Measurements from ENCODE around the gene DTNBP1.

Gene DTNBP1

DNA sequence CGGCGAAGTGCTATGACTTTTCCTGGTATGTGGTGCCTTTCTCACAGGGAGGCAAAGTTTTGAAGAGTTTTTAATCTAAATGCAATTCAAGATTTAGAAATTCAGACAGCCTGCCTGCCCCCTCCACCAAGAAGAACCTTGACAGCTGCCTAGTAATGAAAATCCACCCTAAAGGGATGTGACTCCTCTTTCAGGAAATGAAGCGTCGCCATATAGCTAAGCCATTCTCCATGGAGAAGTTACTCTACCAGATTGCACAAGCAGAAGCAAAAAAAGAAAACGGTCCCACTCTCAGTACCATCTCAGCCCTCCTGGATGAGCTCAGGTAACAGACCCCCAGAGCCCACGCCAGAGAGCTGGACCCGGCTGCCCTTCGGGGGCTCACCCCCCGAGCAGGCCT is 150.1 kb downstream of the DTNBP1 start:
- DNase-seq = no peak

DNA sequence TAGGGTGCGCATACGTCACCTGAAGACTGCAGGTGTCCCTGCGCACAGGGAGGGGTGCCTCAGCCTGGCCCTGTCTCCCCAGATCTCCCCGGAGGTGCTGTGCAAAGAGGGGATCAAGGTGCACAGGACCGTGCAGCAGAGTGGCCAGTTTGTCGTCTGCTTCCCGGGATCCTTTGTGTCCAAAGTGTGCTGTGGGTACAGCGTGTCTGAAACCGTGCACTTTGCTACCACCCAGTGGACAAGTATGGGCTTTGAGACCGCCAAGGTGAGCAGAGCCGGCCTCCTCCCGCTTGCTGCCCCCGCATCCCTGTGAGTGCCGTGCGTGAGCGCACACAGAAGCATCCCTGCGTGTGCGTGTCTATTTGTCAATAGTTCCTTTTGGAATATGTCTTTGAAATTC is 150.7 kb downstream of the DTNBP1 start:
- DNase-seq = no peak

DNA sequence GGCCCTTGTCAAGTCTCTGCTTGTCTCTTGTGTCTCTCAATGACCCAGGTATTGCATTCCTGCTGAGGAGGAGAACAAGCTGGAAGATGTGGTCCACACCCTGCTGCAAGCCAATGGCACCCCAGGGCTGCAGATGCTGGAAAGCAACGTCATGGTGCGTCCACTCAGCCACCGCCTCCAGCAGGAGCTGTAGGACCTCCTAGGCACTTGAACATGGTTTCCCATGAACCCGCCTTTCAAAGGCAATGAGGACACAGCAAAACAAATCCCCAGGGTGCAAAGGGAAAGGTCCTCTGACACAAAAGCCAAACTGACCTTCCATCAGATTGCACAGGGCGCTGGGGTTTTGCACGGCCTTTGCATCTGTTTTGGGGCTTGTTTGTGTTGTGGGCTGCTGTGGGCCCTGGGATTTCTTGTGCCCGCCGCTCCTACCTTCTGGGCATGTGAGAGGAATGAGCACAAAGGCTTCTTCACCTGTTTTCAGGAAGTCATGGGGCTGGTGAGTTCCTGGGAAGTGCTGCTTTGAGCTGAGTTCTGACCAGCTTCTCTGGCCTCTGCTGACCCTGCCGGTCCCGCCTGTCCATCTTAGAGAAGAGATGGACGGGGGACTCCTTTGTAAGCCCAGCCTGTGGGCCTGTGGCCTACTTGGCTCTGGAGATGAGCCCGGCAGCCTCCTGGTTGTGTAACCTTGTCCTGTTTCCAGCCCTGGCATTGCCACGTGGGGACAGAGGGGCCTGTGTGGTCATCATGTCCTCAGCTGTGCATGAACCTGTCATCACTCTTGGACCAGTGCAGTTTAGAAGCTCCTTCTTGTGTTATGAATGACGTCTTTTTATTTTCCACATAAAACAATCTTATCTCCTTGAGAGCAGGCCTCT is 151.3 kb downstream of the DTNBP1 start:
- no peak for DNase-seq

DNA sequence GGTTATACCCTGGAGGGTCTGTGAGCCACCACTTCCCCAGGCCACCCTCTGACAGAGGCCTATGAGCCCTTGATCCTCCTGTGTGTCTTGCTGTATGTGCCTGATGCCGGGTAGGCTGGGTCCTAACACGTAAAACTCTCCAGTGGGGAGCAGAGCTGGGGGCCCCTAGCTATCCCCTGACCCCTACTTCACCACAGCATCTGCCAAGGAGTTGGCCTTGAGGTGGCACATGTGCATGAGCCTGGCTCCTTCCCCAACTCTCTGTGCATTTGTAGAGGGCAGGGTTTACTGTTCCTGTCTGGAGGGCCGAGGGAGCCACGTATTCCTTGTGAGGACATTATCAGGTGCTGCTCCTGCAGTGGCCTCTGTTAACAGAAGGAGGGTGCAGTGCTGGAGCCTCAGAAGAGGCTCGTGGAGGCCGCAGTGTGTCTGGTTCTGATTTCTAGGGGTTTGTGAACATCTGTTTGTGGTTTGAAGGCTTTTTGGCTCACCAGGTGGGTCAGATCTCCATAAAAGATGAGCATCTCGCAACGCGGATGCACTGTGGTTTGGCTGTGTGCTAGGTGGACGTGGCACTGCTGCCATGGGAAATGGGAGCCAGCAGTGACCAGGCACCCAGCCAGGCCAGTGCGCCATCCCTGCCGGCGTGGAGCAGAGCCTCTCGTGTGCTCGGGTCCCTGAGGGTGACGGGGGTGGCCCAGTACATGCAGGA is 152.1 kb downstream of the DTNBP1 start:
- no peak for DNase-seq

DNA sequence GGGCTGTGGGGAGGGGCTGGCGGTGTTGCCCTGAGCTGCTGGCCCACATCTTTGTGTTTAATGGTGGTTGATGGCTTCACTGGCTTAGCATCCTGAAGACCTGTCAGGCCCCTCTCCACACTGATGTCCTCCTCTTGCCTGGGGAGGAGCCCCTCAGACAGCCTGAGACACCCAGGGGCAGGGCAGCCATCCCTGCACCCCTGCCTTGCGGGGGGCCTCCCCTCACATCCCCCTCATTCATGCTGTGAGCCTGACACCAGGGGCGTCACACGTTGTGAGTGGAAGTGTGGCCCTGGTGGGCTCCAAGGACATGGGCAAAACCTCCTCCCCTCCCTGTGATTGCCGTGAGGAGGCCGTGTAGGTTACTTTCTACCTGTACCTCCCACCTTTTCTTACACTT is 152.7 kb downstream of the DTNBP1 start:
- no peak for DNase-seq

DNA sequence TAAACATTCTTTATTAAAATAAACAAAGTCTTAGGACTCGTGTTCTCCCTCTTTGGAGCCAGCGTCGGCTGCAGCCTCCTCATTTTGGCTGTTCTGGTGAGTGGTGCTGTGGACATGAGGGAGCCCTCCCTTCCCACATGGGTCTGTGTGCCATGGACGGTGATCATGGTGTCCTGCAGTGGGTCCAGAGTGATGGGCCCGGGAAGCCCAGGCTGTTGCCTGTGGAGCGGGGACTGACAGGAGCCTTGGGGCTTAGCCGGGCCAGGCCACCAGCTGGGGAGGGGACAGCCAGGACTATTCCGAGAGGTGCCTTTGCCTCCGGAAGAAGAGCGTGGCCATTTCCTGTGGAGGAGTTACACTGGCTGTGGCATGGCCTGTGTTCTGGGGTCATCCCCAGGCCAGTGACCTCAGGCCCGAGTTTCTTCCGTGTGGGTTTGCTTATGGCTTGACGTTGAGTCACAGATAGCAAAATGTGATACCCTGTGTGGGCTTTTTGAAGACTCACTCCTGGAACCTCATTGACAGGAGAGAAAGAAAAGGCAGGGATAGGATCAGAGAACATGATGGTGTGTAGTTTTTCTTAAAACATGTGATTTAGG is 153.4 kb downstream of the DTNBP1 start:
- no peak for DNase-seq

DNA sequence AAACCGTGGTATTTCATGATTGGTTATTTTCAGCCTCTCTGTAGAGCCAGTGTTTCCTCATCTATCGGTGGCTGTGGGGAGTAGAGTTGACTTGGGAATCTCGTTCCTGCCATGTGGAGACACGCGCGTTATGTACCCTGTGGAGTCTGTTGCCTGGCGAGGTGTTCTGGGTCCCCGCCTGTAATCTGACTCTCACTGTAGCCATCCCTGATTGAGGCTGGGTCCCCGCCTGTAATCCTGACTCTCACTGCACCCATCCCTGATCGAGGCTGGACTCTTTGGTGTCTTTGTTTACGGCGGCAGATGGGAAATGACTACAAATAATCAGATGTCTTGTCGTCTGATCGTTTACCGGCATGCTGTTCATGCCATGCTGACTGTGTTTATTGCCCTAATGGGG is 153.9 kb downstream of the DTNBP1 start:
- no peak for DNase-seq

DNA sequence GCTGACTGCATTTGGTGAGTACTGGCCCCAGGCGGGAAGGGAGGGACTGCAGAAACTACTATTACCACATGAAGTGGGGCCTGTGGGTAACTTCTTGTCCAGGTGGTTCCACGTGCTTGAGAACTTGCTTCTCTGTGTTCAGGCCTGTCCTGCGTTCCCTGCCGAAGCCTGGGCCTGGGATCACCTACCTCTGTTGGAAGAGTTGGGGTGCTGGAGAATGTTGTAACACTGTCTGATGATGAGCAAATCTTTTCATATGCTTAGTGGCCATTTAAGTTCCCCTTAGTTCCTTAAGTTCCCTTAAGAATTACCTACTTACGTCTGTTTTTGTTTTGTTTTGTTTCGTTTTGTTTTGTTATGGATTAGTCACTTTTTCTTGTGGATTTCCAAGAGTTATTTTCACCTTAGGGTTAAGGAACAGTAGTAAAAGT is 154.4 kb downstream of the DTNBP1 start:
- no peak for DNase-seq

DNA sequence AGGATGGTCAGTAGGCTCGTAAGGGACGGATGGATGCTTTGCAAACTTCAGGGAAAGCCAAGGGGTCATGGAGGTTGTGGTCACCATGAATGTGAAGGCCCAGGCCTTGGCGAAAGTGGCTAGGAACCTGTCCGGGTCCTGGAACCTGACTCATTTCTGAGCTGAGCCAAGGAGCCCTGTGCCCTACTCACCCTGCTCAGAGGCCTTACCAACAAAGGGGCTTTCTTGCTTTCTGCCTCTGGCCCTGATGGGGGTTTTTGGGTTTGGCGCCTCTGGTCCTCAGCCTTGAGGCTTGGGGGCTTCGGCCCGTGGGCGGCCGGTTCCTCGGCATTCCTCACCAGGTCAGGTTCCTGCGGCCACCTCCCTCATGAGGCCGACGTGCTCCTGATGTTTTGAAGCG is 155.1 kb downstream of the DTNBP1 start:
- DNase-seq = no peak

DNA sequence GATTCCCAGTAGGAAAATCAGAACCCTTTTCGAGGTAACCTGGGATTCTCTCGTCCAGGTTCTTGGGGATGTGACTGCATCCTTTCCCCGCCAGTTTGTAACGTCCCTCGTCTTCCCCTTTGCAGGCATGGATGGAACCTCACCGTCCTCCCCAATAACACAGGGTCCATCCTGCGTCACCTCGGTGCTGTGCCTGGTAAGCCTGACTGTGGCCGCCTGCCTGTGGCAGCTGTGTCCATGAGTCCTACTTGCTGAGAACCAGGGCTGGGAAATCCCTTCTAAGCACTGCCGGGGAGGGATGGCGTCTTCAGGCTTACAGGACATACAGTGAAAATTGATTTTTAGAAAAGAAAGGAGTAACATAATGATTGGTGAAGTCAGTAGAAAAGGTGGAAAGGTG is 155.6 kb downstream of the DTNBP1 start:
- no peak for DNase-seq

DNA sequence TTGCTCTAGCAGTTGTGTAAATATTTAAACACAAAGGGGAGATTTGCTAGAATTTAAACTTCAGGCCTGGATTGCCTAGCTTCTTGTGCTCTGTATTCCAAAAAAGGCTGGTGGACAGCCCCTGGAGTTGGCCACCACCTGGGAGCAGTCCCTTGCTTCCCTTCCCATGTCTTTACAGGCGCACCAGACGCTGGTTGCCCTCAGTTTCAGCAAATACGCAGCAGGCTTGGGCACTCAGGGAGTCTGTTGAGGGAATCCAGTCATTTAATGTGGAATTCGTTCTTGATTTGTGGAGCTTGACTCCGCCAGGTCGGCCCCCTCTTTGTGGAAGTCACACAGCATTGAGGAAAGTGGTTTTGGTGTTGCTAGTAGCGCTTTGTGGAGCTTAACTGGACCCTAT is 156.8 kb downstream of the DTNBP1 start:
- DNase-seq = no peak

DNA sequence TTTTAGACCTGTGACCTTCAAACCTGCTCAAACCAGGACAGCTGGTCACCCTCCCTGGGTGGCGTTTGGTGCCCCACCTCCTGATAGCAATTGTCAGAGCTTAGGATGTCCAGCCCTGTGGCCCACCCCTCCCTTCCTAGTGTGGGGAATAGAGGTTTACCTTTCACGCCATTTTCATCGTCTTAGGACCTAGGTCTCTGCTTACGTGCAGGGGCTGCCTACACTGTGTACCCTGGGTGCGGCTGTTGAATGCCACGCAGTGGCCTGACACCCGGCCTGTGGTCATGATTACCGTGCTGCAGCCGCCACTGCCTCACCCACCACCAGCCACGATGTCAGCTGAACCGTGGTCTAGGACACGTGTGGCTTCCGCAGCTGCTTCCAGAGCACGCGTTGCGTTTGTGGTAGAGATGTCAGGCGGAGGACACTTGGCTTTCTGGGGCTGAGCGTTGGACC is 157.3 kb downstream of the DTNBP1 start:
- no peak for DNase-seq

DNA sequence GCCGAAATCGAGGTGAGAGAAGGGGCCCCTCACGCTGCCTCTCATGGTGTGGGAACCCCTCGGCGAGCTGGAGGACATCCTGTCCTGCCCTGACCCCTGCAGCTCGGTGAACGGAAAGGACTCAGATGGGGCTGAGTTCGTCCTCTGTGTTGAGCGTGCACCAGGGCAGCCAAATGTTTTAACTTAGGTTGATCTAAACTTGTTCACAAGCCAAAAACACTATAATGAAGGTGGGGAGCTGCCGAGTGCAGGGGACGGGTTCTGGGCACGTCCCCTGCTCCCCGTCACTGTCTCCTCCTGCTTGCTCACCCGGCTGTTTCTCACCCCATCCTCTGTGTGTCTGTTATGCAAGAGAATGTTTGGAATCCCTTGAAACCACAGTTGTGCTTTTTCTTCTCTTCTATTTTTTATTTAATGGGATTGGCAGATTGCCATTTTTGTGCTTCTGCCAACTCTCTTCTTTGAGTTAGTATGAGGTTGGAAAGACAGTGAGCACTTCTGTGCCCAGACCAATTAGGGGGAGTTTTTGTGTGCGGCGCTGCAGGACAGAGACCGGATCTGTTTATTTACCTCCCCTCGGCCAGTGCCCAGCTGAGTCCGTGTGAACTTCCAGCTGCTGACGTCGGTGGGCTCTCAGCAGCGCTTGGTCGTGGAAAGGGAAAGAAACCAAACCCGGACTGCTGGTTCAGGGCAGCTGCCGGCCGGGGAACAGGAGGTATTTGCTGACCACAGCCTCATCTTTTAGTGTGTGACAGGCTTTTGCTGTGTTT is 158.1 kb downstream of the DTNBP1 start:
- peak; percentile 92 for DNase-seq

DNA sequence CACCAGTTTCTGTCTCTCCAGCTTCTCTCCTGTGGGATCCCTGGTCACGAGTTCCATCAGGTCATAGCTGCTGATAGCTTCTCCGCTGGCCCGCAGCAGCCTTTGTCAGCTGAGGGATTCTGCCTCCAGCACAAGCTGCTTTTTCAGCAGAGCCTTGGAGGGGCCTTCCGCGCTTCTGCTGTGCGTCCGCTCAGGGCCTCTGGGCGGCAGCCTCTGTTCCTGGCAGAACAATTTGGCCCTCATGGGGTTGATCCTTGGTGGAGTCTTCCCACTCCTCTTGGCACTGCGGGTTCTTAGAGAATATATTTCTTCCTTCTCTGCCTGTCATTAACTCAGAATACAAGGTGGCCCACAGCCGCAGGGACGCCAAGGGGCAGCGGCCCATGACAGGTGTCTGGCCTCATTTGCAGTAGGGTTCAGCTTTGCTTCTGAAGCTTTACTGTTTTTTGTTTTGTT is 158.8 kb downstream of the DTNBP1 start:
- no peak for DNase-seq

DNA sequence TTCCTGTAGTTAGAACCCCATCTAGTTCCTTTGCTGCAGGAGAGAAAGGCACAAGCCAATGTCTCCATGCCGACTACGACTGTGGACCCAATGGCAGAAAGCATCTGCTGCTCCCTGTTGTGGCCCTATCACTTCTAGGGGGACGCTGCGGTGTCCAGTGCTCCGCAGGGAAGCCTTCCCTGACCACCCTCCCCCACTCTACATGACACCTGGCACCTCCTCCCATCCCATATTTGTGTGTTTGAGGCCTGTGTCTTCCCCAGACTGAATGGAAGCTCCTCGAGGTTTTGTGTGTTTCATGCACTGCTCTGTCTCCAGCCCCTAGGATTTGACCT is 159.5 kb downstream of the DTNBP1 start:
- no peak for DNase-seq

DNA sequence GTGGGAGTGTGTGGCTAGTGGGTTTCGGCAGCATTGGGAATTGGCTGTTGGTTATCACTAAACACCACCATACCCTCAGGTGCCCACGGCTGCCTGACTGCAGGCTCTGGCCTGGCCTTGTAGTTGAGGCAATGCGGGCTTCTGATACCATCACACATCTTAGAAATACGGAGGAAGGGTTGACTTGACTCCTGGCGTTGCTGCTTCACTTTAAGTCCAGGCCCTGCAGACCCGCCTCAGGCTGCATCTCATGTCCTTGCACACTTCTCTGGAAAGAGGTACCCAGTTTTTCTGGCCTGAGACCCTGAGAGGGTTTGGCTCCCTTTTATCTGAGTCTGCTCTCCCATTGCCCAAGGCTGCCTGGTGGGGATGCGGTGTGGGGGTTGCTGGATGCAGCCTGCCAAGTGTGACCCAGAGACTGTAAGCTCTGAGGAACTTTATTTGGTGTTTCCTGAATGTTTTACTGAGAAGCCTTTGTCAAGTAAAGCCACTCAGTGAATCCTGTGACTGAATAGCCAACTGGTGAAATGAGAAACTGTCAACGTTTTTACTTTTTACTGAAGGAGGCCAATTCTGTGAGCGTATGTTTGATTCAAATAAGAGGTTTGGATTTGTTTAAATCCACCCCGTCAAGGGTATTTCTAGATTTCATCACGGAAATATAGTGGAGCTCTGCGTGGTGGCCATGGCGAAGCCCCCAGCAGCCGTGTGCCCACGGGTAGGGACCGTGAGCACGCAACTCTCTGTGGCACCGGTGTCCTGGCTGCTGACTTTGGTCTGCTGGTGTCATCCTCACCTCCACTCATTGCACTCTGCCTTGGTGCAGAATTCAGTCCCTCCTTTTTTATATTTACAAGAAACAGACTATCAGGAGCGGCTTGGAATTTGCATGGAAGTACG is 160.1 kb downstream of the DTNBP1 start:
- no peak for DNase-seq

DNA sequence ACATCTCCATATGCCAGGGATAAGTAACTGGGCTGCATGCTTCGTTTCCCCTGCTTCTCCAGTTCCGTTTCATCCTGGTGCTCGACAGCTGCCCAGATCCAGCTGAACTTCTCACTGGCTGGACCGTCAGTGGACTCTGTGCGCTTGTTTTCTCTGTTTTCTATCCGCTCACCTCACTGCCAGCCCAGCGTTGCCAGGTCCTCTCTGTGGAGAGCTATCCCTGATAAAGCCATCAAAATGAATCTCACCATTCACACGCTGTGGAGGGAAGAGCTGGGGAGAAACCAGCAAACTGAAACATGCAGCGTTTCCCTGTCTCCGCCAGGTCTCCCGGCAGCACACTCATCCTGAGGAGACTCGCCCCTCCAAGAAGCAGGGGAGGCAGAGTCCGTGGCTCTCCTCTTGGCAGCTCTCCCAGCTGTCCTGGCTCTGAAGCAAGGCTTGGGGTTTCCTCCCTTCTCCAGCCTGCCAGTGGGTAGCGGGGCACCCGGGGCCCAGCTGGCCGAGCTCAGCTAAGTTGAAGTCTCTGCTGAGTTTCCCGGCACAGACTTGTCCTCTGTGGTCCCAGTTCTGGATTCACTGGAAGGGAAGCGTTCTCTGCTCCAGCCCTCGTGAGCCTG is 160.9 kb downstream of the DTNBP1 start:
- no peak for DNase-seq

DNA sequence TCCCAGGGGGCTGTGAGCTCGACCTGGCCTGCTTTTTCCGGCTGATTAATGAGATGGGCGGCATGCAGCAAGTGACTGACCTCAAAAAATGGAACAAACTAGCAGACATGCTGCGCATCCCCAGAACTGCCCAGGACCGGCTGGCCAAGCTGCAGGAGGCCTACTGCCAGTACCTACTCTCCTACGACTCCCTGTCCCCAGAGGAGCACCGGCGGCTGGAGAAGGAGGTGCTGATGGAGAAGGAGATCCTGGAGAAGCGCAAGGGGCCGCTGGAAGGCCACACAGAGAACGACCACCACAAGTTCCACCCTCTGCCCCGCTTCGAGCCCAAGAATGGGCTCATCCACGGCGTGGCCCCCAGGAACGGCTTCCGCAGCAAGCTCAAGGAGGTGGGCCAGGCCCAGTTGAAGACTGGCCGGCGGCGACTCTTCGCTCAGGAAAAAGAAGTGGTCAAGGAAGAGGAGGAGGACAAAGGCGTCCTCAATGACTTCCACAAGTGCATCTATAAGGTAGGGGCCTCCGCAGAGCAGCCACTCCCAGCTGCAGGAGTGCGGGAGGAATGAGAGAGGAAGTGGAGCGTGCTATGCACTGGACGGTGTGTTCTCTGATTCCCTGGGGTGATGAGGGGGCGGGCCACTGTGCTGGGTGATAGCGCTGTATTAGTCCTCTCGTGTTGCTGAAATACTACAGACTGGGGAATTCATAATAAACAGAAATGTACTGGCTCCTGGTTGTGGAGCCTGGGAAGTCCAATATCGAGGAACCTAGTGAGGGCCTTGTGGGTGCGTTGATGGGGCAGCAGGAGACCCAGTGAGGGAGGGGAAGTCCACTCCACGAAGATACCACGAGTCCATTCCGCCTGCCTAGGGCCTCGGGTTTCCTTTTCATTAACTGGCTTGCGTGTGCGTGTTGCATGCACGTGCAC is 161.7 kb downstream of the DTNBP1 start:
- DNase-seq = no peak

DNA sequence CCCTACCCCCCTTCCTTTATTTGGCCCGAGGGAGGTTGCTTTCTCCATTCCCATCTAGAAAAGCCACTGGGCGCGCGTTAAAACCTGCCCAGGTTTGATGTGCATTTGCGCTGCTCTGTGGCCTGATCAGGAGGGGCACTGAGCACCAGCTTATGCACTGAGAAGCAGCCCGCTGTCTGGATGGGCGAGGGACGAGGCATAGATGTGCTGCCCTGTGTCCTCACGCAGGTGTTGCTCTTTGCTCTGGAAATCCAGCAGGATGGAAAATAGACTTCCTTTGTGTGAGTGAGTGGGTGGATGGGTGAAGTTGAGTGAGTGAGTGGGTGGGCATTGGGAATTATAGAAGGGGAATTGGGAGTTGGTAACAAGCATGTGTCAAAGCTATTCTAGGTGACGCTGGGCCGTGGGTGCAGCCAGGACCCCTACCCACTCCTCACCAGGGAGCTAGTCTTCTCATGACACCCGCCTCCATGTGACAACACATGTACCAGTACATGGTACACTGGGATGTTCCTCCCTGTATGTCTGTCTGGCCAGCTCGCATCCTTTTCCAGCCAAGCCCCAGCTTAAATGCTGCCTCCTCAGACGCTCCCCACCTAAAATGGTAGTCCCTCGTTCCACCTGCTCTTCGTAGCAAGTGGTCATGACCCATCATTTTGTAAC is 162.6 kb downstream of the DTNBP1 start:
- DNase-seq = no peak

DNA sequence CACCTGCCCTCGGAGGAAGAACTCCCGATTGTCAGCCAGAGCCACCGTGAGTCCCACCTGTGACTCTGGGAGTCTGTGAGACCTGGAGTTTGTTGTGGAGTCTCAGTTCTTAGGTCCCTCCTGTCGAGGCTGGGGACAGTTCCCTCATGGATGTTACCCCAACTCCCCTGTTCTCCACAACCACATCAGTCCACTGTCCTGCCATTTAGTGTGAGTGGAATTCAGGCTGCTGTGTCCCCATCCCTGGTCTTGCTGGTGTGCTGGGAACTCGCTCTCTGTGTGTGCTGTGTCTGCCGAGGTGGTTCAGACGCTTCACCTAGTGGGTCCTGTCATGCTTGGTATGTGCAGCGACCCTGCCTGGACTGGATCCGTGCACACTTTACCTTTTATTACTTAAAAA is 163.2 kb downstream of the DTNBP1 start:
- DNase-seq = no peak

All from NCI-H1105 treated with DMSO at 0.1 percent for 48 hours (cell line).